Measurements from ENCODE around the gene NINJ1. TPM values are rescaled to one million over a fixed set of nuclear protein-coding genes. Genes with fewer than 3 reads are reported as not detected.

NINJ1 gene
- total and polyA plus RNA-seq, 2 donors (not counting 1 experiment from before 2014, with no cell fraction given), result 8.3 to 13.2 TPM

DNA sequence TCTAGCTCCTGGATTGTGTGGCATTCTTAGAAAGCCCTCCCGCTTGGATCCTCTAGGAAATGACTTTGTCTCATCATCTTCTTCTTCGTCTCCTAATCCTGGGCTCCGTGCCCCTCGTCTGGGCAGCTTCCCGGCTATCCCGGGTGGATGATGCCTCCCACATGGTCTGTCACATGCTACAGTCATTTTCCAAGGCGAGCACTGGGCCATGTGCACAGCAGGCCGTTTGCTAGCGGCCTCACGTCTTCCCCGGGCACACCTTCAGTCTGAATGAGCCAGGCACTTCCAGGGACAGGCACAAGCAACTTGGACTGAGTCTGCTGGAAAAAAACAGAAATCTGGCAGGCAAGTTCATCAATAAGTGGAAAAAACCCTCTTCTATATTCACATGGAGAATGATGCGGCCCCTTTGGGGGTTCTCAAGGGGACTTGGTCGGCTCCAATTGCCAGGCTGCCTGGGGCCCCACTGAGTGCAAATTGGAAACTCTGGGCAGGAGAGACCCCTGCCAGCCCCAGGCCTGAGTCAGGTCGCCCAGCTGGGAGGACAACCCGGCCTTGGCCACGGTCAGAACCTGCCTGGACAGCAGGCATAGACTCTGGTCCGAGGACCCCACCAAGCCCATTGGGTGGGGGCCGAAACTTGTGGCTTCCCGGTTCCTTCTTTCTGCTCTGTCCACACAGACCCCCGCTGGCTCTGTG is 38.8 kb upstream of the NINJ1 start:
- no peak overlapping the region for H3K27ac ChIP-seq (ENCODE audit: low read length in 2 of 2)
- 87% methylated on average over 20 of the region's 20 CpGs for WGBS (ENCODE audit: insufficient coverage)
- Mint-ChIP-seq H3K4me3 (no peak overlapping the region), H3K27me3 (peaks cover 11% of the 10 kb centered on the region), H3K9me3 (ENCODE audit: insufficient read depth) (no peaks in the 10 kb centered on the region), H3K27ac (no peak overlapping the region), H3K4me1 (no peaks in the 10 kb centered on the region)
- H2AFZ ChIP-seq (ENCODE audit: insufficient read depth, low read depth, low read length, poor library complexity, severe bottlenecking), result no peak overlapping the region
- no peaks in the 10 kb centered on the region for H4K20me1 ChIP-seq (ENCODE audit: control insufficient read depth, insufficient read depth, low read length, poor library complexity, severe bottlenecking)
- H3K4me2 ChIP-seq (replicated peaks; ENCODE audit: low read depth, low read length, poor library complexity, severe bottlenecking), result no peak overlapping the region
- no peak overlapping the region for H3K9ac ChIP-seq (ENCODE audit: low read length)
- ATAC-seq (ENCODE audit: low read depth) (no peak), DNase-seq (no peak)
- ChIA-PET POLR2A (no interaction called here), CTCF (no interaction called here)
- H3K4me3 ChIP-seq (ENCODE audit: control extremely low read depth in 1 of 5, extremely low read depth in 1 of 5, insufficient read depth in 1 of 5, low read depth in 2 of 5, low read length in 4 of 5), result no peak overlapping the region
- TF ChIP-seq EZH2 (IDR thresholded peaks at IDR 0.05; ENCODE audit: borderline replicate concordance, insufficient read depth, low read depth, low read length, poor library complexity, severe bottlenecking), result no peak
- TF ChIP-seq, protein P1, sequence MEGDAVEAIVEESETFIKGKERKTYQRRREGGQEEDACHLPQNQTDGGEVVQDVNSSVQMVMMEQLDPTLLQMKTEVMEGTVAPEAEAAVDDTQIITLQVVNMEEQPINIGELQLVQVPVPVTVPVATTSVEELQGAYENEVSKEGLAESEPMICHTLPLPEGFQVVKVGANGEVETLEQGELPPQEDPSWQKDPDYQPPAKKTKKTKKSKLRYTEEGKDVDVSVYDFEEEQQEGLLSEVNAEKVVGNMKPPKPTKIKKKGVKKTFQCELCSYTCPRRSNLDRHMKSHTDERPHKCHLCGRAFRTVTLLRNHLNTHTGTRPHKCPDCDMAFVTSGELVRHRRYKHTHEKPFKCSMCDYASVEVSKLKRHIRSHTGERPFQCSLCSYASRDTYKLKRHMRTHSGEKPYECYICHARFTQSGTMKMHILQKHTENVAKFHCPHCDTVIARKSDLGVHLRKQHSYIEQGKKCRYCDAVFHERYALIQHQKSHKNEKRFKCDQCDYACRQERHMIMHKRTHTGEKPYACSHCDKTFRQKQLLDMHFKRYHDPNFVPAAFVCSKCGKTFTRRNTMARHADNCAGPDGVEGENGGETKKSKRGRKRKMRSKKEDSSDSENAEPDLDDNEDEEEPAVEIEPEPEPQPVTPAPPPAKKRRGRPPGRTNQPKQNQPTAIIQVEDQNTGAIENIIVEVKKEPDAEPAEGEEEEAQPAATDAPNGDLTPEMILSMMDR (IDR thresholded peaks at IDR 0.05), result no peak
- H3K27me3 ChIP-seq (replicated peaks in 1 of 4; ENCODE audit: control extremely low read depth in 1 of 4, control insufficient read depth in 3 of 4, insufficient read depth in 4 of 4, low read length in 3 of 4), result no peaks in the 10 kb centered on the region
- no peaks in the 10 kb centered on the region for H3K4me1 ChIP-seq (ENCODE audit: control insufficient read depth in 2 of 2, insufficient read depth in 2 of 2, low read length in 2 of 2)
- no peaks in the 10 kb centered on the region for H3K36me3 ChIP-seq (replicated peaks in 1 of 2; ENCODE audit: control extremely low read depth in 1 of 2, control insufficient read depth in 1 of 2, extremely low read depth in 1 of 2, insufficient read depth in 2 of 2, low read length in 1 of 2)
- H3K79me2 ChIP-seq (ENCODE audit: control insufficient read depth, insufficient read depth, low read length), result no peaks in the 10 kb centered on the region
- intact Hi-C loops (cut with micrococcal nuclease), result no loop called here
- no peaks in the 10 kb centered on the region for H3K9me3 ChIP-seq (ENCODE audit: control extremely low read depth in 1 of 3, control insufficient read depth in 2 of 3, insufficient read depth in 1 of 3, low read length in 2 of 3)

DNA sequence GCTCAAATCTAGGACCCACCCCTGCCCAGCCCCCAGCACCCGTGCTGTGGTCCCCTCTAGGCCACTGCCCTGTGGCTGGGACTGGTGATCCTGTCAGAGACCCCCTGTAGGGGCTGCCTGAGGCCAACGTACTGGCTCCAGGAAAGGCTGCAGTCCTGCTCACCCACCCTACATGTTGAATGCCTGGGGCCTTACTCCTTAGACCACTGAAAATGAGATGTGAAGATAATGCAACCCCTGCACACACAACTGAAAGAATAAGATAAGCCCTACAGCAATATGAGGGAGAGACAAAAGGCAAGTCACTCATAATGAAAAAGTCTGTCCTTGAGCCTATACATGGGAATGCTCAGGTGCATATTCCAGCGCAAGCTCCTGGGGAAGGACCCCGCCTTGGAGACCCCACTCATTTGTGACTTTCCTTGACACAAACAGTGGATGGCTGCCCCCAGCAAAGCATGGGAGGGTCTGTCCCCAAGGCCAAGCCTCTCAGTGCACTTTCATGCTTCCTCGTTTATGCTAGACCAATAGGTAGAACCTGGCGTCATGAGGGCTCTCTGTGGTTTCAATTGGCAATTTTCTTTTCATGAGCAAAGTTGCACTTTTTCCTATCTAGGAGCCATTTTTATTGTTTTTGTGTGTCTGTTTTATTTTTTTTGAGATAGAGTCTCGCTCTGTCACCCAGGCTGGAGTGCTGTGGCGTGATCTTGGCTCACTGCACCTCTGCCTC is 37.4 kb upstream of the NINJ1 start:
- H3K4me1 ChIP-seq (ENCODE audit: control insufficient read depth in 2 of 2, insufficient read depth in 2 of 2, low read length in 2 of 2), result no peaks in the 10 kb centered on the region
- no peaks in the 10 kb centered on the region for H3K9me3 ChIP-seq (ENCODE audit: control extremely low read depth in 1 of 3, control insufficient read depth in 2 of 3, insufficient read depth in 1 of 3, low read length in 2 of 3)
- H2AFZ ChIP-seq (ENCODE audit: insufficient read depth, low read depth, low read length, poor library complexity, severe bottlenecking), result no peak overlapping the region
- Mint-ChIP-seq H3K9me3 (ENCODE audit: insufficient read depth) (no peaks in the 10 kb centered on the region), H3K4me3 (no peak overlapping the region), H3K4me1 (no peaks in the 10 kb centered on the region), H3K27me3 (peaks cover 11% of the 10 kb centered on the region), H3K27ac (no peak overlapping the region)
- no peak overlapping the region for H3K27ac ChIP-seq (ENCODE audit: low read length in 2 of 2)
- H3K27me3 ChIP-seq (replicated peaks in 1 of 4; ENCODE audit: control extremely low read depth in 1 of 4, control insufficient read depth in 3 of 4, insufficient read depth in 4 of 4, low read length in 3 of 4), result no peaks in the 10 kb centered on the region
- ChIA-PET POLR2A (no interaction called here), CTCF (no interaction called here)
- TF ChIP-seq, protein P1 (IDR thresholded peaks at IDR 0.05), result no peak
- TF ChIP-seq EZH2 (IDR thresholded peaks at IDR 0.05; ENCODE audit: borderline replicate concordance, insufficient read depth, low read depth, low read length, poor library complexity, severe bottlenecking), result no peak
- no peak overlapping the region for H3K4me2 ChIP-seq (replicated peaks; ENCODE audit: low read depth, low read length, poor library complexity, severe bottlenecking)
- H3K4me3 ChIP-seq (ENCODE audit: control extremely low read depth in 1 of 5, extremely low read depth in 1 of 5, insufficient read depth in 1 of 5, low read depth in 2 of 5, low read length in 4 of 5), result no peak overlapping the region
- ATAC-seq (ENCODE audit: low read depth) (no peak), DNase-seq (no peak)
- no peaks in the 10 kb centered on the region for H4K20me1 ChIP-seq (ENCODE audit: control insufficient read depth, insufficient read depth, low read length, poor library complexity, severe bottlenecking)
- 87% methylated on average over 5 of the region's 8 CpGs for WGBS (ENCODE audit: insufficient coverage)
- H3K36me3 ChIP-seq (replicated peaks in 1 of 2; ENCODE audit: control extremely low read depth in 1 of 2, control insufficient read depth in 1 of 2, extremely low read depth in 1 of 2, insufficient read depth in 2 of 2, low read length in 1 of 2), result no peaks in the 10 kb centered on the region
- H3K9ac ChIP-seq (ENCODE audit: low read length), result no peak overlapping the region
- intact Hi-C loops (cut with micrococcal nuclease), result no loop called here
- no peaks in the 10 kb centered on the region for H3K79me2 ChIP-seq (ENCODE audit: control insufficient read depth, insufficient read depth, low read length)
